WTC11 (cell line): ENCODE measurements around the gene POLK. TPM values are rescaled to one million over a fixed set of nuclear protein-coding genes. Genes with fewer than 3 reads are reported as not detected.

ENCODE experiments used
- ATAC-seq: fragments of 200-7000 bp; cut with Tn5 transposase; 2 replicates; pipeline ENCODE4 v1.10.0; 2021; ENCODE audit warnings: mild to moderate bottlenecking, moderate library complexity
- CTCF ChIA-PET: fragments of 300-600 bp; sonication (Branson Sonifier 250); formaldehyde crosslinking; loops from one replicate; lab custom pipeline; 2021; ENCODE audit warnings: antibody characterized with exemption; lab: Charles Lee
- POLR2A ChIA-PET: fragments of 350-600 bp; sonication (Branson Sonifier 250); formaldehyde crosslinking; loops from one replicate; lab custom pipeline; 2021; ENCODE audit warnings: antibody characterized with exemption; lab: Charles Lee
- DNase-seq: peaks from one replicate; pipeline ENCODE4 v3.0.0; 2021; ENCODE audit warnings: low spot score
- H3K27ac Mint-ChIP-seq: 2 replicates; pipeline ENCODE4 v1.8.0; 2021; ENCODE audit warnings: mixed read lengths
- H3K27me3 Mint-ChIP-seq: 2 replicates; pipeline ENCODE4 v1.8.0; 2021; ENCODE audit warnings: low read depth, mild to moderate bottlenecking, moderate library complexity, mixed read lengths
- H3K36me3 Mint-ChIP-seq: 2 replicates; pipeline ENCODE4 v1.8.0; 2021; ENCODE audit warnings: mixed read lengths
- H3K4me1 Mint-ChIP-seq: 2 replicates; pipeline ENCODE4 v1.8.0; 2022; ENCODE audit warnings: mixed read lengths
- H3K4me3 Mint-ChIP-seq: 2 replicates; pipeline ENCODE4 v1.8.0; 2021; ENCODE audit warnings: mild to moderate bottlenecking, moderate library complexity, mixed read lengths
- H3K9me3 Mint-ChIP-seq: 2 replicates; pipeline ENCODE4 v1.8.0; 2021; ENCODE audit warnings: mixed read lengths
- GABPB1 ChIP-seq: sonication (generic); formaldehyde crosslinking; IDR thresholded peaks from 2 replicates; pipeline ENCODE4 v1.8.1; 2023; ENCODE audit warnings: mild to moderate bottlenecking, missing genetic modification reagents
- KAT7 ChIP-seq: sonication (generic); formaldehyde crosslinking; IDR thresholded peaks from 2 replicates; pipeline ENCODE4 v1.8.1; 2023; ENCODE audit warnings: missing genetic modification reagents, mild to moderate bottlenecking, borderline replicate concordance
- NFYB ChIP-seq: sonication (generic); formaldehyde crosslinking; conservative IDR thresholded peaks from 2 replicates; pipeline ENCODE4 v1.8.0; 2022; ENCODE audit warnings: low read depth, missing genetic modification reagents
- NR2C2 ChIP-seq: sonication (generic); formaldehyde crosslinking; IDR thresholded peaks from 2 replicates; pipeline ENCODE4 v1.8.0; 2022; ENCODE audit warnings: mild to moderate bottlenecking, missing genetic modification reagents
- NR3C1 ChIP-seq: sonication (generic); formaldehyde crosslinking; conservative IDR thresholded peaks from 2 replicates; pipeline ENCODE4 v1.8.1; 2023; ENCODE audit warnings: low read depth, mild to moderate bottlenecking, missing genetic modification reagents
- OVOL2 ChIP-seq: fragments of 250-450 bp; sonication (Bioruptor Pico); IDR thresholded peaks from 2 replicates; pipeline ENCODE4 v1.9.0; 2021; ENCODE audit warnings: mild to moderate bottlenecking, borderline replicate concordance
- SP1 ChIP-seq: sonication (generic); formaldehyde crosslinking; conservative IDR thresholded peaks from 2 replicates; pipeline ENCODE4 v1.8.1; 2022; ENCODE audit warnings: missing genetic modification reagents
- ZNF121 ChIP-seq: sonication (generic); formaldehyde crosslinking; IDR thresholded peaks from 2 replicates; pipeline ENCODE4 v1.8.0; 2023; ENCODE audit warnings: missing genetic modification reagents
- ZNF396 ChIP-seq: fragments of 250-450 bp; sonication (Bioruptor Pico); IDR thresholded peaks from 2 replicates; pipeline ENCODE4 v1.8.0; 2021; ENCODE audit warnings: mild to moderate bottlenecking, moderate library complexity, borderline replicate concordance
- ZNF423 ChIP-seq: fragments of 250-450 bp; sonication (Bioruptor Pico); IDR thresholded peaks from 2 replicates; pipeline ENCODE4 v2.1.2; 2022; ENCODE audit warnings: mild to moderate bottlenecking, moderate library complexity
- total RNA-seq: library from RNA; stranded (reverse); gene quantifications from 3 replicates; pipeline ENCODE4 v1.2.3, GENCODE V29; 2021
- TF ChIP-seq, protein P1 (sequence below): sonication (generic); formaldehyde crosslinking; IDR thresholded peaks from 2 replicates; pipeline ENCODE4 v1.8.0; 2022; ENCODE audit warnings: mild to moderate bottlenecking, missing genetic modification reagents
- TF ChIP-seq, protein P2 (sequence below): sonication (generic); formaldehyde crosslinking; IDR thresholded peaks from 2 replicates; pipeline ENCODE4 v1.8.1; 2023; ENCODE audit warnings: mild to moderate bottlenecking, missing genetic modification reagents, moderate library complexity
- TF ChIP-seq, protein P3 (sequence below): sonication (generic); formaldehyde crosslinking; IDR thresholded peaks from 2 replicates; pipeline ENCODE4 v1.8.1; 2023; ENCODE audit warnings: mild to moderate bottlenecking, missing genetic modification reagents, borderline replicate concordance
- TF ChIP-seq, protein P4 (sequence below): sonication (generic); formaldehyde crosslinking; IDR thresholded peaks from 2 replicates; pipeline ENCODE4 v1.8.0; 2022; ENCODE audit warnings: mild to moderate bottlenecking, missing genetic modification reagents

The POLK gene
- total RNA-seq, 1 experiment from 2014 or later: 7.1 TPM

DNA sequence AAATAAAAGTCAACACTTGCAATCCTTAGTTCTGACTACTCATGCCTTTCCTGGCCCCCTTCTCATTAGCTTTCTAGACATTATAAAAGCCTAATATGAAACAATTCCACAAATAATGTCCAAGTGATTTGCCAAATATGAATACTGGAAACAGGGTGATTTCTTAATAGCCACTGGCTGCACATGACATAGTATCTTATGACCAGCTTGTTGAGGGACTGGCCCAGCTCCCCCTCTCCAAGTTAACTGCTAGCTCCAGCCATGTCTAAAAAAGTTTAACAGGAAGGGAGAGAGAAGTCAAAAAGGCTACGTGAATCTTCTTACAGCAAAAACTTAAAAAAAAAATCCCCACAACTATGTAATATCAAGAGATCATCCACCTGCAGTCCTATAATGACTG, 1.7 kb upstream of the POLK start:
- ChIA-PET CTCF (interaction anchor here (0.6 kb wide), 1 partner anchor 145 kb away, joined by 3 read pairs; no protein-coding TSS in a partner anchor), POLR2A (interaction anchor here (0.6 to 2.2 kb wide), 3 partner anchors 11 to 274 kb away, joined by 3 to 8 read pairs (median 3); partner anchors contain the start of genes ANKRD31 and HMGCR)
- peaks cover 4% of the 10 kb centered on the region; the same call in 1 of the 2 replicates for H3K36me3 Mint-ChIP-seq
- peaks cover 10% of the 10 kb centered on the region for H3K9me3 Mint-ChIP-seq
- H3K27me3 Mint-ChIP-seq: no peaks in the 10 kb centered on the region
- TF ChIP-seq ZNF121 (CRISPR knock-in tag) (no peak), NR3C1 (CRISPR knock-in tag) (no peak)
- TF ChIP-seq, protein P1, sequence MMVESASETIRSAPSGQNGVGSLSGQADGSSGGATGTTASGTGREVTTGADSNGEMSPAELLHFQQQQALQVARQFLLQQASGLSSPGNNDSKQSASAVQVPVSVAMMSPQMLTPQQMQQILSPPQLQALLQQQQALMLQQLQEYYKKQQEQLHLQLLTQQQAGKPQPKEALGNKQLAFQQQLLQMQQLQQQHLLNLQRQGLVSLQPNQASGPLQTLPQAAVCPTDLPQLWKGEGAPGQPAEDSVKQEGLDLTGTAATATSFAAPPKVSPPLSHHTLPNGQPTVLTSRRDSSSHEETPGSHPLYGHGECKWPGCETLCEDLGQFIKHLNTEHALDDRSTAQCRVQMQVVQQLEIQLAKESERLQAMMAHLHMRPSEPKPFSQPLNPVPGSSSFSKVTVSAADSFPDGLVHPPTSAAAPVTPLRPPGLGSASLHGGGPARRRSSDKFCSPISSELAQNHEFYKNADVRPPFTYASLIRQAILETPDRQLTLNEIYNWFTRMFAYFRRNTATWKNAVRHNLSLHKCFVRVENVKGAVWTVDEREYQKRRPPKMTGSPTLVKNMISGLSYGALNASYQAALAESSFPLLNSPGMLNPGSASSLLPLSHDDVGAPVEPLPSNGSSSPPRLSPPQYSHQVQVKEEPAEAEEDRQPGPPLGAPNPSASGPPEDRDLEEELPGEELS: no peak
- TF ChIP-seq, protein P2, sequence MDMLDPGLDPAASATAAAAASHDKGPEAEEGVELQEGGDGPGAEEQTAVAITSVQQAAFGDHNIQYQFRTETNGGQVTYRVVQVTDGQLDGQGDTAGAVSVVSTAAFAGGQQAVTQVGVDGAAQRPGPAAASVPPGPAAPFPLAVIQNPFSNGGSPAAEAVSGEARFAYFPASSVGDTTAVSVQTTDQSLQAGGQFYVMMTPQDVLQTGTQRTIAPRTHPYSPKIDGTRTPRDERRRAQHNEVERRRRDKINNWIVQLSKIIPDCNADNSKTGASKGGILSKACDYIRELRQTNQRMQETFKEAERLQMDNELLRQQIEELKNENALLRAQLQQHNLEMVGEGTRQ: no peak
- TF ChIP-seq, protein P3, sequence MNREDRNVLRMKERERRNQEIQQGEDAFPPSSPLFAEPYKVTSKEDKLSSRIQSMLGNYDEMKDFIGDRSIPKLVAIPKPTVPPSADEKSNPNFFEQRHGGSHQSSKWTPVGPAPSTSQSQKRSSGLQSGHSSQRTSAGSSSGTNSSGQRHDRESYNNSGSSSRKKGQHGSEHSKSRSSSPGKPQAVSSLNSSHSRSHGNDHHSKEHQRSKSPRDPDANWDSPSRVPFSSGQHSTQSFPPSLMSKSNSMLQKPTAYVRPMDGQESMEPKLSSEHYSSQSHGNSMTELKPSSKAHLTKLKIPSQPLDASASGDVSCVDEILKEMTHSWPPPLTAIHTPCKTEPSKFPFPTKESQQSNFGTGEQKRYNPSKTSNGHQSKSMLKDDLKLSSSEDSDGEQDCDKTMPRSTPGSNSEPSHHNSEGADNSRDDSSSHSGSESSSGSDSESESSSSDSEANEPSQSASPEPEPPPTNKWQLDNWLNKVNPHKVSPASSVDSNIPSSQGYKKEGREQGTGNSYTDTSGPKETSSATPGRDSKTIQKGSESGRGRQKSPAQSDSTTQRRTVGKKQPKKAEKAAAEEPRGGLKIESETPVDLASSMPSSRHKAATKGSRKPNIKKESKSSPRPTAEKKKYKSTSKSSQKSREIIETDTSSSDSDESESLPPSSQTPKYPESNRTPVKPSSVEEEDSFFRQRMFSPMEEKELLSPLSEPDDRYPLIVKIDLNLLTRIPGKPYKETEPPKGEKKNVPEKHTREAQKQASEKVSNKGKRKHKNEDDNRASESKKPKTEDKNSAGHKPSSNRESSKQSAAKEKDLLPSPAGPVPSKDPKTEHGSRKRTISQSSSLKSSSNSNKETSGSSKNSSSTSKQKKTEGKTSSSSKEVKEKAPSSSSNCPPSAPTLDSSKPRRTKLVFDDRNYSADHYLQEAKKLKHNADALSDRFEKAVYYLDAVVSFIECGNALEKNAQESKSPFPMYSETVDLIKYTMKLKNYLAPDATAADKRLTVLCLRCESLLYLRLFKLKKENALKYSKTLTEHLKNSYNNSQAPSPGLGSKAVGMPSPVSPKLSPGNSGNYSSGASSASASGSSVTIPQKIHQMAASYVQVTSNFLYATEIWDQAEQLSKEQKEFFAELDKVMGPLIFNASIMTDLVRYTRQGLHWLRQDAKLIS (CRISPR knock-in tag): no peak
- ATAC-seq: no peak
- H3K4me3 Mint-ChIP-seq: peak overlapping the region; percentile 93
- peaks cover 19% of the 10 kb centered on the region for H3K4me1 Mint-ChIP-seq
- DNase-seq: no peak
- no peak overlapping the region for H3K27ac Mint-ChIP-seq

DNA sequence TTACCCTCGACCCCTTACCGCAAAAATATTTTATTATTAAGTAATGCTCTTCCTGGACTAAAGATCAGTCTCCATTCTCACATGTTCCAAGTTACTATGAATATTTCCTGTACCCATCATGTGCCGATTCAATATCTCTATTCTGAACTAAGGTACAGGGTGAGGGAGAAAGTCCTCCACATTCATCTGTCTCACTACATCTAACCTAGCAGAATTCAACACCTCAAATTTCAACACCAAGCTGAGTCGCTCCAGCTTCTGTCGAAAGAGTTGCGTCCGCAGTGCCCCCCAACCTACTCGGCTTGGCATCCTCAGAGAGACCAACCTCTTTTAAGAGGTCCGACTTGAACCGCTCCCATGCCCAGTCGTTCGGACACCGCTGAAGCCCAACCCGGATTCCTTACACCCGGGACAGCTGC, 1.3 kb upstream of the POLK start:
- DNase-seq: no peak
- H3K4me1 Mint-ChIP-seq: peaks cover 19% of the 10 kb centered on the region
- TF ChIP-seq GABPB1 (no peak), SP1 (no peak), ZNF396 (CRISPR knock-in tag) (no peak), KAT7 (CRISPR knock-in tag) (no peak), ZNF423 (CRISPR knock-in tag) (no peak)
- TF ChIP-seq, protein P4, sequence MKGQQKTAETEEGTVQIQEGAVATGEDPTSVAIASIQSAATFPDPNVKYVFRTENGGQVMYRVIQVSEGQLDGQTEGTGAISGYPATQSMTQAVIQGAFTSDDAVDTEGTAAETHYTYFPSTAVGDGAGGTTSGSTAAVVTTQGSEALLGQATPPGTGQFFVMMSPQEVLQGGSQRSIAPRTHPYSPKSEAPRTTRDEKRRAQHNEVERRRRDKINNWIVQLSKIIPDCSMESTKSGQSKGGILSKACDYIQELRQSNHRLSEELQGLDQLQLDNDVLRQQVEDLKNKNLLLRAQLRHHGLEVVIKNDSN: no peak
- peak overlapping the region; percentile 31; the same call in 1 of the 2 replicates for H3K27ac Mint-ChIP-seq
- H3K27me3 Mint-ChIP-seq: no peaks in the 10 kb centered on the region
- H3K4me3 Mint-ChIP-seq: peak overlapping the region; percentile 93
- CTCF ChIA-PET: interaction anchor here (0.6 kb wide), 2 partner anchors 11 to 146 kb away, joined by 3 read pairs; no protein-coding TSS in a partner anchor
- H3K36me3 Mint-ChIP-seq: peaks cover 4% of the 10 kb centered on the region; the same call in 1 of the 2 replicates
- H3K9me3 Mint-ChIP-seq: peaks cover 10% of the 10 kb centered on the region
- POLR2A ChIA-PET: interaction anchor here (0.6 to 2.2 kb wide), 3 partner anchors 11 to 274 kb away, joined by 3 to 8 read pairs (median 3); partner anchors contain the start of genes ANKRD31 and HMGCR
- ATAC-seq: peak; percentile 6; the same call in 1 of the 2 replicates

DNA sequence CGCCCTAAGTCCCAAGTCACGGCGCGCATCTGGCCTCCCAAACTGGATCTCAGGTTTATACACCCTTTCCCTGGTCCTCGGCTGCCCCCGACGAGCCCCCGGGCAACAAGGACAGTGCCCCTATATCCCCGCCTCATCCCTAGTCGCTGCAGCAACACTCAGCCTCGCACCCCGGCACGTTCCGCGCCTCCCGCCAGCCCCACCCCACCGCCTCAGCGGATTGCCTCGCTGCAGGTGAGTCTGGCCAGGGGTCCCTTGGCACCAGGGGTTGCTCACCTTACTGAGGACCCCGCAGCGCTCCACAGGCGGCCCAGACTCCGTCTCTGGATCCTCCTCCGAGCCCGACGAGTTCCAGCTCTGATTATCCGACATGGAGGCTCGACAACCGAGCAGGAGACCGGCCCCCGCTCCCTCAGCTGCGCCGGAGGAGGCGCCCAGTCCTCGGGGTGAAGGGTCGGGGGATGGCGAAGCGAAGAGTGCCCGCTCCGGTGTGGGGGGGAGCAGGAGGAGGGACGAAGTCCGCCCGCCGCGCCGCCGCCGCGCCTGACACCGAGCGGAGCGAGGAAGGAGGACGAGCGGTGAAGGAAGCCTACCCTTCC, 756 bp upstream of the POLK start:
- H3K4me1 Mint-ChIP-seq: peaks cover 19% of the 10 kb centered on the region
- POLR2A ChIA-PET: interaction anchor here (0.7 to 2.2 kb wide), 3 partner anchors 88 to 275 kb away, joined by 3 to 8 read pairs (median 3); partner anchors contain the start of genes ANKRD31 and HMGCR
- peaks cover 10% of the 10 kb centered on the region for H3K9me3 Mint-ChIP-seq
- DNase-seq: peak; percentile 56
- CTCF ChIA-PET: interaction anchor here (0.6 to 1.3 kb wide), 3 partner anchors 10 to 170 kb away, joined by 3 to 5 read pairs (median 3); no protein-coding TSS in a partner anchor
- H3K27ac Mint-ChIP-seq: peak overlapping the region; percentile 60; the same call in 1 of the 2 replicates
- H3K36me3 Mint-ChIP-seq: peaks cover under 1% of the 10 kb centered on the region; the same call in 1 of the 2 replicates
- peak; percentile 21 for ATAC-seq
- no peaks in the 10 kb centered on the region for H3K27me3 Mint-ChIP-seq
- peak overlapping the region; percentile 93 for H3K4me3 Mint-ChIP-seq
- TF ChIP-seq, protein P1: peak; percentile 44; the same call in 1 of the 2 replicates
- TF ChIP-seq NR2C2 (CRISPR knock-in tag) (no peak), KAT7 (CRISPR knock-in tag) (no peak), NFYB (CRISPR knock-in tag) (no peak), OVOL2 (CRISPR knock-in tag) (no peak)
- TF ChIP-seq, protein P3 (CRISPR knock-in tag): no peak
